Activated CD8-positive, alpha-beta T cell treated with anti-CD3 and anti-CD28 coated beads for 36 hours (primary cell): ENCODE data around the gene UBB. TPM values are rescaled to one million over a fixed set of nuclear protein-coding genes. Genes with fewer than 3 reads are reported as not detected.
A peak's percentile ranks its signal among the peaks of the same experiment; 100 is the strongest.

Experiments used
- ATAC-seq: fragments of 200-7000 bp; cut with Tn5 transposase; one replicate; pipeline ENCODE4 v1.10.0; 2021; ENCODE audit warnings: mild to moderate bottlenecking, moderate library complexity
- CTCF ChIA-PET: fragments of 350-600 bp; sonication (Branson Sonifier 250); formaldehyde crosslinking; loops from one replicate; lab custom pipeline; 2021; ENCODE audit warnings: antibody characterized with exemption; lab: Charles Lee
- POLR2A ChIA-PET: fragments of 350-600 bp; sonication (Branson Sonifier 250); formaldehyde crosslinking; loops from one replicate; lab custom pipeline; 2021; ENCODE audit warnings: antibody characterized with exemption; lab: Charles Lee
- DNase-seq: peaks from one replicate; pipeline ENCODE4 v3.0.0-alpha.2; 2020
- H3K27ac Mint-ChIP-seq: one replicate; pipeline ENCODE4 v1.8.0; 2021; ENCODE audit warnings: mild to moderate bottlenecking, mixed read lengths
- H3K27me3 Mint-ChIP-seq: one replicate; pipeline ENCODE4 v1.8.0; 2021; ENCODE audit warnings: mixed read lengths
- H3K36me3 Mint-ChIP-seq: one replicate; pipeline ENCODE4 v1.8.0; 2021; ENCODE audit warnings: low read depth, mixed read lengths
- H3K4me1 Mint-ChIP-seq: one replicate; pipeline ENCODE4 v1.8.0; 2021; ENCODE audit warnings: low read depth, mixed read lengths
- H3K4me3 Mint-ChIP-seq: one replicate; pipeline ENCODE4 v1.8.0; 2021; ENCODE audit warnings: mild to moderate bottlenecking, moderate library complexity, mixed read lengths
- H3K9me3 Mint-ChIP-seq: one replicate; pipeline ENCODE4 v1.8.0; 2021; ENCODE audit warnings: mixed read lengths
- CTCF ChIP-seq: fragments of 200-600 bp; IDR thresholded peaks from one replicate; pipeline ENCODE4 v1.8.0; 2022; ENCODE audit warnings: antibody characterized with exemption, mild to moderate bottlenecking
- intact Hi-C: fragments of 100-400 bp; cut with micrococcal nuclease; formaldehyde crosslinking; loops from one replicate; pipeline ENCODE4 v1.10.0; 2022
- total RNA-seq, 2 experiments: library from RNA; stranded (reverse); gene quantifications; one replicate each; pipeline ENCODE4 v1.2.3, GENCODE V29; 2021

The UBB gene
- total RNA-seq, 2 experiments from 2014 or later = 1,334 to 1,337 TPM

GRCh38 chr17:16419074-16419928 lies 38.4 kb downstream of the UBB start:
- POLR2A ChIA-PET = interaction anchor here (0.6 to 8.1 kb wide), 11 partner anchors 9 to 414 kb away, joined by 3 to 200 read pairs (median 3); partner anchors contain the start of genes CENPV and UBB
- no peak for TF ChIP-seq CTCF
- Mint-ChIP-seq H3K27ac (peak overlapping the region; percentile 94), H3K27me3 (no peaks in the 10 kb centered on the region), H3K9me3 (no peaks in the 10 kb centered on the region), H3K4me1 (peaks cover 56% of the 10 kb centered on the region), H3K4me3 (peak overlapping the region; percentile 57), H3K36me3 (peaks cover 30% of the 10 kb centered on the region)
- DNase-seq (peak; percentile 87), ATAC-seq (peak; percentile 53)
- intact Hi-C loops = loop anchor here (5.0 kb wide), 2 partner anchors 37 to 67 kb away; partner anchors contain the start of genes CENPV and UBB
- CTCF ChIA-PET = interaction anchor here (0.6 to 7.3 kb wide), 4 partner anchors 9 to 54 kb away, joined by 3 to 98 read pairs (median 21); no protein-coding TSS in a partner anchor

GRCh38 chr17:16419929-16420271 lies 39.0 kb downstream of the UBB start:
- DNase-seq (peak; percentile 71), ATAC-seq (peak; percentile 2)
- Mint-ChIP-seq H3K4me1 (peaks cover 52% of the 10 kb centered on the region), H3K36me3 (peaks cover 28% of the 10 kb centered on the region), H3K27me3 (no peaks in the 10 kb centered on the region), H3K9me3 (no peaks in the 10 kb centered on the region), H3K27ac (peak overlapping the region; percentile 94), H3K4me3 (peak overlapping the region; percentile 57)
- TF ChIP-seq CTCF = no peak
- CTCF ChIA-PET = interaction anchor here (6.1 to 7.3 kb wide), 2 partner anchors 8 to 54 kb away, joined by 38 to 98 read pairs; no protein-coding TSS in a partner anchor
- POLR2A ChIA-PET = interaction anchor here (0.7 to 8.1 kb wide), 4 partner anchors 10 to 204 kb away, joined by 3 to 200 read pairs (median 4); no protein-coding TSS in a partner anchor
- intact Hi-C loops = loop anchor here (5.0 kb wide), 2 partner anchors 38 to 68 kb away; partner anchors contain the start of genes CENPV and UBB

GRCh38 chr17:16422416-16422815 lies 41.5 kb downstream of the UBB start:
- TF ChIP-seq CTCF = no peak
- Mint-ChIP-seq H3K36me3 (peaks cover 28% of the 10 kb centered on the region), H3K4me3 (no peak overlapping the region), H3K9me3 (no peaks in the 10 kb centered on the region), H3K27me3 (no peaks in the 10 kb centered on the region), H3K27ac (no peak overlapping the region), H3K4me1 (peaks cover 38% of the 10 kb centered on the region)
- ChIA-PET POLR2A (interaction anchor here (1.2 to 2.3 kb wide), 3 partner anchors 16 to 22 kb away, joined by 4 to 9 read pairs (median 6); no protein-coding TSS in a partner anchor), CTCF (interaction anchor here (1.1 kb wide), 1 partner anchor 16 kb away, joined by 3 read pairs; no protein-coding TSS in a partner anchor)
- ATAC-seq = no peak
- no peak for DNase-seq
- intact Hi-C loops = no loop called here

- Mint-ChIP-seq H3K9me3 (no peaks in the 10 kb centered on the region), H3K36me3 (peaks cover 23% of the 10 kb centered on the region), H3K27me3 (no peaks in the 10 kb centered on the region), H3K4me3 (no peak overlapping the region), H3K27ac (no peak overlapping the region), H3K4me1 (peaks cover 33% of the 10 kb centered on the region)
- no peak for TF ChIP-seq CTCF
- intact Hi-C loops = no loop called here
- ChIA-PET POLR2A (interaction anchor here (1.2 to 2.3 kb wide), 3 partner anchors 15 to 21 kb away, joined by 4 to 9 read pairs (median 6); no protein-coding TSS in a partner anchor), CTCF (interaction anchor here (0.7 to 1.1 kb wide), 2 partner anchors 15 to 60 kb away, joined by 3 read pairs; no protein-coding TSS in a partner anchor)
- no peak for ATAC-seq
- no peak for DNase-seq
Measured at GRCh38 chr17:16423226-16423872, 42.5 kb downstream of the UBB start.
